GM19025 (cell line): ENCODE results near the gene SLC46A3.
A peak's percentile ranks its signal among the peaks of the same experiment; 100 is the strongest.
"Not testable (repeated sequence)": the region's sequence is repeated elsewhere in the genome, so short reads cannot be mapped to it uniquely, and the experiment has no call there.

Source experiments
- ATAC-seq: cut with Tn5 transposase; IDR thresholded peaks from one replicate; pipeline ENCODE4 v1.9.1; 2021; ENCODE audit warnings: mild to moderate bottlenecking, low read depth, moderate library complexity; ENCODE audit not compliant: unreplicated experiment

SLC46A3 gene

GRCh38 chr13:28718543-28719226, at the start of gene SLC46A3:
Gene SLC46A3 (minus strand): TSS chr13:28718970. CDS start chr13:28717998, 972 bp downstream.
- peak; percentile 99 for ATAC-seq

- no peak for ATAC-seq
These were observed 45.1 kb upstream of the SLC46A3 start for GRCh38 chr13:28763887-28764286.

GRCh38 chr13:28761586-28761985, 42.8 kb upstream of the SLC46A3 start:
- no peak for ATAC-seq

GRCh38 chr13:28755546-28755870, 36.7 kb upstream of the SLC46A3 start:
- ATAC-seq, result no peak

GRCh38 chr13:28754698-28755545, 36.2 kb upstream of the SLC46A3 start:
- ATAC-seq, result no peak

GRCh38 chr13:28753946-28754345, 35.2 kb upstream of the SLC46A3 start:
- no peak for ATAC-seq

GRCh38 chr13:28753208-28753892, 34.6 kb upstream of the SLC46A3 start:
- no peak for ATAC-seq

- ATAC-seq, result no peak
These were observed 32.6 kb upstream of the SLC46A3 start for GRCh38 chr13:28751175-28751960.

- ATAC-seq, result no peak
These were observed 31.6 kb upstream of the SLC46A3 start for GRCh38 chr13:28750187-28751045.

- no peak for ATAC-seq
These were observed 29.1 kb upstream of the SLC46A3 start for GRCh38 chr13:28747851-28748250.

- no peak for ATAC-seq
These were observed 27.5 kb upstream of the SLC46A3 start for GRCh38 chr13:28746287-28746612.

GRCh38 chr13:28744656-28745055, 25.9 kb upstream of the SLC46A3 start:
- ATAC-seq, result no peak

GRCh38 chr13:28744091-28744536, 25.3 kb upstream of the SLC46A3 start:
- ATAC-seq, result no peak

- ATAC-seq, result no peak
These were observed 24.8 kb upstream of the SLC46A3 start for GRCh38 chr13:28743499-28744083.

- no peak for ATAC-seq
These were observed 24.2 kb upstream of the SLC46A3 start for GRCh38 chr13:28743020-28743419.

- not testable (repeated sequence) for ATAC-seq
These were observed 23.7 kb upstream of the SLC46A3 start for GRCh38 chr13:28742445-28742844.

GRCh38 chr13:28741084-28741491, 22.3 kb upstream of the SLC46A3 start:
- ATAC-seq, result no peak

GRCh38 chr13:28739376-28739775, 20.6 kb upstream of the SLC46A3 start:
- no peak for ATAC-seq

- no peak for ATAC-seq
These were observed 16.8 kb upstream of the SLC46A3 start for GRCh38 chr13:28735481-28736029.
